GM12801 (cell line): ENCODE measurements around the gene OPCML.

Experiments
- CTCF ChIP-seq: IDR thresholded peaks from one replicate; pipeline ENCODE4 v1.5.1; 2011; ENCODE audit warnings: control low read depth; ENCODE audit not compliant: insufficient read length; ENCODE audit errors: extremely low read depth

OPCML gene

GRCh38 chr11:133127741-133128140 is 404.6 kb downstream of the OPCML start:
- TF ChIP-seq CTCF = no peak

- no peak for TF ChIP-seq CTCF
Observed at GRCh38 chr11:133123796-133124195, 408.5 kb downstream of the OPCML start.

- TF ChIP-seq CTCF = no peak
Observed at GRCh38 chr11:133123366-133123765, 408.9 kb downstream of the OPCML start.

GRCh38 chr11:133122256-133122655 is 410.0 kb downstream of the OPCML start:
- TF ChIP-seq CTCF = no peak

GRCh38 chr11:133118563-133119268 is 413.6 kb downstream of the OPCML start:
- TF ChIP-seq CTCF = no peak

GRCh38 chr11:133115099-133115498 is 417.2 kb downstream of the OPCML start:
- TF ChIP-seq CTCF = no peak

- TF ChIP-seq CTCF = no peak
Observed at GRCh38 chr11:133107763-133108162, 424.5 kb downstream of the OPCML start.
